HepG2 (cell line): ENCODE results near the gene NFAT5. TPM values are rescaled to one million over a fixed set of nuclear protein-coding genes. Genes with fewer than 3 reads are reported as not detected.

Source experiments
- AGO2 ChIP-seq: fragments of 200-400 bp; formaldehyde crosslinking; optimal IDR thresholded peaks from 2 replicates; pipeline ENCODE3; 2017; ENCODE audit warnings: mild to moderate bottlenecking, low read depth, low read length, moderate library complexity
- BRD4 ChIP-seq: sonication (generic); formaldehyde crosslinking; IDR thresholded peaks from 2 replicates; pipeline ENCODE4 v1.4.0; 2020; ENCODE audit warnings: missing genetic modification reagents
- HOXD1 ChIP-seq: sonication (generic); formaldehyde crosslinking; IDR thresholded peaks from 2 replicates; pipeline ENCODE4 v1.5.0; 2020; ENCODE audit warnings: missing genetic modification reagents
- KAT2B ChIP-seq: fragments of 150-350 bp; IDR thresholded peaks from 2 replicates; pipeline ENCODE4 v1.6.1; 2014; ENCODE audit warnings: low read depth, low read length, borderline replicate concordance
- RFXANK ChIP-seq: IDR thresholded peaks from 2 replicates; pipeline ENCODE4 v1.6.1; 2016
- SYNCRIP ChIP-seq: fragments of 200-400 bp; formaldehyde crosslinking; IDR thresholded peaks from 2 replicates; pipeline ENCODE4 v1.6.1; 2018; ENCODE audit warnings: mild to moderate bottlenecking, low read depth, low read length; ENCODE audit not compliant: insufficient read depth
- ZNF101 ChIP-seq: sonication (generic); formaldehyde crosslinking; IDR thresholded peaks from 2 replicates; pipeline ENCODE4 v1.4.0; 2020; ENCODE audit warnings: mild to moderate bottlenecking, low read depth, missing genetic modification reagents, borderline replicate concordance
- polyA plus RNA-seq, 8 experiments: library from polyadenylated mRNA; depleted of rRNA in 3 of 8; stranded (reverse) in 7 of 8; unstranded in 1 of 8; fragments of >200 nt; fragmentation: Illumina TruSeq in 4 of 8; extraction: Trizol in 4 of 8; gene quantifications; 2 replicates each; pipeline versions ENCODE4 v1.2.1 to v1.2.3, GENCODE V29; 2011 to 2016; ENCODE audit warnings: low read depth in 4 of 8, missing spikeins in 1 of 8, mixed read lengths in 1 of 8; ENCODE audit not compliant: insufficient read depth in 1 of 8
- total RNA-seq, 5 experiments: library from RNA; depleted of rRNA; stranded (reverse); fragments of >200 nt; fragmentation: Illumina TruSeq; extraction: Trizol; gene quantifications; 2 replicates each; pipeline ENCODE4 v1.2.3, GENCODE V29; 2016; ENCODE audit warnings: low read depth in 1 of 5
- TF ChIP-seq, protein P1 (sequence below): sonication (generic); formaldehyde crosslinking; IDR thresholded peaks from 2 replicates; pipeline ENCODE4 v1.4.0; 2020; ENCODE audit warnings: low read depth, missing genetic modification reagents
- TF ChIP-seq, protein P2 (sequence below): sonication (generic); formaldehyde crosslinking; IDR thresholded peaks from 2 replicates; pipeline ENCODE4 v1.4.0; 2020; ENCODE audit warnings: mild to moderate bottlenecking, low read depth, missing genetic modification reagents
- TF ChIP-seq, protein P3 (sequence below): sonication (generic); formaldehyde crosslinking; IDR thresholded peaks from 2 replicates; pipeline ENCODE4 v1.8.0; 2022; ENCODE audit warnings: mild to moderate bottlenecking, missing genetic modification reagents; ENCODE audit not compliant: insufficient replicate concordance
- TF ChIP-seq, protein P4 (sequence below), 2 experiments: sonication (generic) in 1 of 2; formaldehyde crosslinking in 1 of 2; IDR thresholded peaks; 2 replicates each; pipeline versions ENCODE4 v1.6.1 to v1.9.0; 2014 to 2022; ENCODE audit warnings: antibody characterized with exemption in 1 of 2, borderline replicate concordance in 1 of 2, inconsistent platforms in 1 of 2, low read depth in 1 of 2, missing genetic modification reagents in 1 of 2

NFAT5 gene
- total and polyA plus RNA-seq, 2 of the 13 experiments (the other 11 are each of a cell fraction or from before 2014, with no cell fraction given) = 20.5 to 54.3 TPM

DNA sequence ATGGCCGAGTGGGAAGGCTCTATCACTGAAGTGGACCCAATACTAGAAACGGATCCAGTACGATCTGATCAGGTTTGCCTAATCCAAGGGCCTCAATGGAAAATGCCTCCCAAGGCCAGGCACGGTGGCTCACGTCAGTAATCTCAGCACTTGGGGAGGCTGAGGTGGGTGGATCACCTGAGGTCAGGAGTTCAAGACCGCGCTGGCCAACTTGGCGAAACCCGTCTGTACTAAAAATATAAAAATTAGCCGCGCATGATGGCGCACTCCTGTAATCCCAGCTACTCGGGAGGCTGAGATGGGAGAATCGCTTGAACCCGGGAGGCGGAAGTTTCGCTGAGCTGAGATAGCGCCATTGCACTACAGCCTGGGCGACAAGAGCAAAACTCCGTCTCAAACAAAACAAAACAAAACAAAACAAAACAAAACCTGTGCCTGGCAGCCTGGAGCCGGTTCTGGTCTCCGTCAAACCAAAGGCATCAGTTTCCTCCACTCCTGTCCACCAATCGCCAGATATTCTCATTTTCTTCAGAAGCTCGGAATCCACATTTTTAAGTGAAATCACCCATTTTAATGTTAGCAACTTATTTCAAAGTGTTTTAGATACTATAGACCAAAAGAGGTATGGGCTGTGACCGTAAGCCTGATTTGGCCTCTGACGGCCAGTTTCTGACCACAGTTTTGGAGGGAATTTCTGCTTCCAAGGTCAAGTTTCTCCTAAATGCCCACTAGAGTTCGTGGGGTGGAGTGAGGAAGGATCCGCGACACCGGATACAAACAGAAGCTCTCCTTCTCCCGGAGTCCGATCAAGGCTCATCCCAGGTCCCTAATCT is 159.9 kb downstream of the NFAT5 start (continued):
- no peak for TF ChIP-seq KAT2B
- TF ChIP-seq, protein P1, sequence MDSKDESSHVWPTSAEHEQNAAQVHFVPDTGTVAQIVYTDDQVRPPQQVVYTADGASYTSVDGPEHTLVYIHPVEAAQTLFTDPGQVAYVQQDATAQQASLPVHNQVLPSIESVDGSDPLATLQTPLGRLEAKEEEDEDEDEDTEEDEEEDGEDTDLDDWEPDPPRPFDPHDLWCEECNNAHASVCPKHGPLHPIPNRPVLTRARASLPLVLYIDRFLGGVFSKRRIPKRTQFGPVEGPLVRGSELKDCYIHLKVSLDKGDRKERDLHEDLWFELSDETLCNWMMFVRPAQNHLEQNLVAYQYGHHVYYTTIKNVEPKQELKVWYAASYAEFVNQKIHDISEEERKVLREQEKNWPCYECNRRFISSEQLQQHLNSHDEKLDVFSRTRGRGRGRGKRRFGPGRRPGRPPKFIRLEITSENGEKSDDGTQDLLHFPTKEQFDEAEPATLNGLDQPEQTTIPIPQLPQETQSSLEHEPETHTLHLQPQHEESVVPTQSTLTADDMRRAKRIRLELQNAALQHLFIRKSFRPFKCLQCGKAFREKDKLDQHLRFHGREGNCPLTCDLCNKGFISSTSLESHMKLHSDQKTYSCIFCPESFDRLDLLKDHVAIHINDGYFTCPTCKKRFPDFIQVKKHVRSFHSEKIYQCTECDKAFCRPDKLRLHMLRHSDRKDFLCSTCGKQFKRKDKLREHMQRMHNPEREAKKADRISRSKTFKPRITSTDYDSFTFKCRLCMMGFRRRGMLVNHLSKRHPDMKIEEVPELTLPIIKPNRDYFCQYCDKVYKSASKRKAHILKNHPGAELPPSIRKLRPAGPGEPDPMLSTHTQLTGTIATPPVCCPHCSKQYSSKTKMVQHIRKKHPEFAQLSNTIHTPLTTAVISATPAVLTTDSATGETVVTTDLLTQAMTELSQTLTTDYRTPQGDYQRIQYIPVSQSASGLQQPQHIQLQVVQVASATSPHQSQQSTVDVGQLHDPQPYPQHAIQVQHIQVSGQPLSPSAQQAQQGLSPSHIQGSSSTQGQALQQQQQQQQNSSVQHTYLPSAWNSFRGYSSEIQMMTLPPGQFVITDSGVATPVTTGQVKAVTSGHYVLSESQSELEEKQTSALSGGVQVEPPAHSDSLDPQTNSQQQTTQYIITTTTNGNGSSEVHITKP (CRISPR knock-in tag) = no peak
- TF ChIP-seq RFXANK (CRISPR knock-in tag) = no peak
- TF ChIP-seq AGO2 = no peak
- 0 out of 2 replicates have a peak, but pooled peaks have one; percentile 27 for TF ChIP-seq BRD4 (CRISPR knock-in tag)
- TF ChIP-seq ZNF101 = no peak
- TF ChIP-seq, protein P2, sequence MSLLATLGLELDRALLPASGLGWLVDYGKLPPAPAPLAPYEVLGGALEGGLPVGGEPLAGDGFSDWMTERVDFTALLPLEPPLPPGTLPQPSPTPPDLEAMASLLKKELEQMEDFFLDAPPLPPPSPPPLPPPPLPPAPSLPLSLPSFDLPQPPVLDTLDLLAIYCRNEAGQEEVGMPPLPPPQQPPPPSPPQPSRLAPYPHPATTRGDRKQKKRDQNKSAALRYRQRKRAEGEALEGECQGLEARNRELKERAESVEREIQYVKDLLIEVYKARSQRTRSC (CRISPR knock-in tag) = no peak
- TF ChIP-seq, protein P3, sequence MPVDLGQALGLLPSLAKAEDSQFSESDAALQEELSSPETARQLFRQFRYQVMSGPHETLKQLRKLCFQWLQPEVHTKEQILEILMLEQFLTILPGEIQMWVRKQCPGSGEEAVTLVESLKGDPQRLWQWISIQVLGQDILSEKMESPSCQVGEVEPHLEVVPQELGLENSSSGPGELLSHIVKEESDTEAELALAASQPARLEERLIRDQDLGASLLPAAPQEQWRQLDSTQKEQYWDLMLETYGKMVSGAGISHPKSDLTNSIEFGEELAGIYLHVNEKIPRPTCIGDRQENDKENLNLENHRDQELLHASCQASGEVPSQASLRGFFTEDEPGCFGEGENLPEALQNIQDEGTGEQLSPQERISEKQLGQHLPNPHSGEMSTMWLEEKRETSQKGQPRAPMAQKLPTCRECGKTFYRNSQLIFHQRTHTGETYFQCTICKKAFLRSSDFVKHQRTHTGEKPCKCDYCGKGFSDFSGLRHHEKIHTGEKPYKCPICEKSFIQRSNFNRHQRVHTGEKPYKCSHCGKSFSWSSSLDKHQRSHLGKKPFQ = no peak
- TF ChIP-seq, protein P4, sequence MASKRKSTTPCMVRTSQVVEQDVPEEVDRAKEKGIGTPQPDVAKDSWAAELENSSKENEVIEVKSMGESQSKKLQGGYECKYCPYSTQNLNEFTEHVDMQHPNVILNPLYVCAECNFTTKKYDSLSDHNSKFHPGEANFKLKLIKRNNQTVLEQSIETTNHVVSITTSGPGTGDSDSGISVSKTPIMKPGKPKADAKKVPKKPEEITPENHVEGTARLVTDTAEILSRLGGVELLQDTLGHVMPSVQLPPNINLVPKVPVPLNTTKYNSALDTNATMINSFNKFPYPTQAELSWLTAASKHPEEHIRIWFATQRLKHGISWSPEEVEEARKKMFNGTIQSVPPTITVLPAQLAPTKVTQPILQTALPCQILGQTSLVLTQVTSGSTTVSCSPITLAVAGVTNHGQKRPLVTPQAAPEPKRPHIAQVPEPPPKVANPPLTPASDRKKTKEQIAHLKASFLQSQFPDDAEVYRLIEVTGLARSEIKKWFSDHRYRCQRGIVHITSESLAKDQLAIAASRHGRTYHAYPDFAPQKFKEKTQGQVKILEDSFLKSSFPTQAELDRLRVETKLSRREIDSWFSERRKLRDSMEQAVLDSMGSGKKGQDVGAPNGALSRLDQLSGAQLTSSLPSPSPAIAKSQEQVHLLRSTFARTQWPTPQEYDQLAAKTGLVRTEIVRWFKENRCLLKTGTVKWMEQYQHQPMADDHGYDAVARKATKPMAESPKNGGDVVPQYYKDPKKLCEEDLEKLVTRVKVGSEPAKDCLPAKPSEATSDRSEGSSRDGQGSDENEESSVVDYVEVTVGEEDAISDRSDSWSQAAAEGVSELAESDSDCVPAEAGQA (IDR thresholded peaks at IDR 0.05; ENCODE audit: low read depth) = no peak
- TF ChIP-seq, protein P4 (CRISPR knock-in tag; IDR thresholded peaks at IDR 0.05; ENCODE audit: borderline replicate concordance) = no peak
- TF ChIP-seq SYNCRIP = no peak
- no peak for TF ChIP-seq HOXD1
